ENCODE results near the gene ANTXR2.

GRCh38 chr4:80058740-80059139 is 14.3 kb downstream of the ANTXR2 start:
- TF ChIP-seq POLR2A (IDR thresholded peaks at IDR 0.05) (no peak), CTCF (IDR thresholded peaks at IDR 0.05) (no peak)

Measured in lower leg skin (tissue), 3 donors.